Measurements from ENCODE around the gene ARPC4.

DNA sequence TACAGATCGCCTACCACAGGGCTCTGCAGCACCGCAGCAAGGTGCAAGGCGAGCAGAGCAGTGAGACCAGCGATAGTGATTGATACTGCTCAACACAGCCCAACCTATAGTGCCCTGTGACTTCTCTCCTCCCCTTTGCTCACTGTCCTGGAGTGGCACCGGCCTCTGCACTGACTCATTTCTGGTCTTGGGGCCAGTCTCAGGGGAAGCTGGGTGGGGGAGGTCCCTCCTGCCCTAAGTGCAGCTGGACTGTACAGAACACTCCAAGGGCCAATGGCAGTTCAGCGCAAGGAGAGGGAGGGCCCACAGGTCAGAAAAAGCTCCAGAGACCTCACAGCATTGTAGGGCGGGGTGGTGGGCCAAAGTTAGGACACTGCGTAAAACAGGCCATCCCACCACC lies 45.6 kb upstream of the ARPC4 start:
- TF ChIP-seq SOX13 (IDR thresholded peaks at IDR 0.05), result no peak
- no peak for TF ChIP-seq SOX13 (CRISPR knock-in tag; conservative IDR thresholded peaks at IDR 0.05 in 1 of 2, IDR thresholded peaks at IDR 0.05 in 1 of 2)
- no peak for TF ChIP-seq ZNF383 (CRISPR knock-in tag; IDR thresholded peaks at IDR 0.05; ENCODE audit: borderline replicate concordance)
- TF ChIP-seq, protein P1, sequence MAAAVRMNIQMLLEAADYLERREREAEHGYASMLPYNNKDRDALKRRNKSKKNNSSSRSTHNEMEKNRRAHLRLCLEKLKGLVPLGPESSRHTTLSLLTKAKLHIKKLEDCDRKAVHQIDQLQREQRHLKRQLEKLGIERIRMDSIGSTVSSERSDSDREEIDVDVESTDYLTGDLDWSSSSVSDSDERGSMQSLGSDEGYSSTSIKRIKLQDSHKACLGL (CRISPR knock-in tag; IDR thresholded peaks at IDR 0.05), result no peak
- TF ChIP-seq ZSCAN22 (CRISPR knock-in tag; IDR thresholded peaks at IDR 0.05), result no peak

All from HepG2 (cell line).